PFSK-1 (cell line): ENCODE results near the gene MPC2.

Experiments used
- FOXP2 ChIP-seq: optimal IDR thresholded peaks from 2 replicates; pipeline ENCODE3; 2011; ENCODE audit warnings: borderline replicate concordance, control low read depth, inconsistent platforms; ENCODE audit not compliant: insufficient read depth; ENCODE audit errors: extremely low read length, extremely low read depth
- POLR2AphosphoS5 ChIP-seq: IDR thresholded peaks from 2 replicates; pipeline ENCODE4 v1.6.1; 2012; ENCODE audit warnings: low read depth, mild to moderate bottlenecking, control low read depth, low read length, moderate library complexity
- REST ChIP-seq, 2 experiments: IDR thresholded peaks; 2 replicates each; pipeline versions ENCODE4 v1.6.1 to v1.8.0; 2011 to 2012; ENCODE audit warnings: low read depth in 2 of 2, low read length in 2 of 2, control low read depth in 1 of 2, inconsistent platforms in 1 of 2, mild to moderate bottlenecking in 1 of 2, moderate library complexity in 1 of 2; ENCODE audit not compliant: insufficient read depth in 1 of 2
- SIN3A ChIP-seq: IDR thresholded peaks from 2 replicates; pipeline ENCODE4 v1.6.1; 2012; ENCODE audit warnings: mild to moderate bottlenecking, low read length, moderate library complexity, borderline replicate concordance; ENCODE audit not compliant: insufficient read depth
- TAF1 ChIP-seq: IDR thresholded peaks from 2 replicates; pipeline ENCODE4 v1.6.1; 2012; ENCODE audit warnings: low read length, control low read depth, borderline replicate concordance; ENCODE audit not compliant: insufficient read depth

GRCh38 chr1:167910530-167910929 is 26.3 kb downstream of the MPC2 start:
- TF ChIP-seq POLR2AphosphoS5: no peak
- no peak for TF ChIP-seq TAF1
- no peak for TF ChIP-seq SIN3A
- TF ChIP-seq REST (IDR thresholded peaks at IDR 0.05; ENCODE audit: insufficient read depth in 1 of 2, low read depth in 2 of 2, low read length in 2 of 2): no peak
- no peak for TF ChIP-seq FOXP2
